K562 (cell line): Measurements from ENCODE around the gene IL20. TPM values are rescaled to one million over a fixed set of nuclear protein-coding genes. Genes with fewer than 3 reads are reported as not detected.

Source experiments
- CBFA2T2 ChIP-seq: fragments of 450-650 bp; conservative IDR thresholded peaks from 2 replicates; pipeline ENCODE4 v1.6.1; 2017; ENCODE audit warnings: mild to moderate bottlenecking
- E2F3 ChIP-seq: fragments of 250-450 bp; sonication (Bioruptor Pico); IDR thresholded peaks from 2 replicates; pipeline ENCODE4 v1.4.0; 2020; ENCODE audit warnings: mild to moderate bottlenecking
- KDM1A ChIP-seq, 2 experiments: fragments of 450-650 bp; IDR thresholded peaks; 2 replicates each; pipeline ENCODE4 v1.6.1; 2016; ENCODE audit warnings: mild to moderate bottlenecking in 2 of 2
- MECOM ChIP-seq: fragments of 250-450 bp; sonication (Bioruptor Pico); IDR thresholded peaks from 2 replicates; pipeline ENCODE4 v1.8.0; 2022; ENCODE audit warnings: inconsistent platforms
- SRF ChIP-seq, 2 experiments: fragments of 250-450, 450-650 bp in 1 of 2; sonication (Bioruptor Pico) in 1 of 2; sonication (generic) in 1 of 2; formaldehyde crosslinking; IDR thresholded peaks; 2 replicates each; pipeline versions ENCODE4 v1.5.0 to v1.5.1; 2020 to 2022; ENCODE audit warnings: mild to moderate bottlenecking in 1 of 2, missing genetic modification reagents in 1 of 2
- ZC3H4 ChIP-seq: sonication (generic); formaldehyde crosslinking; IDR thresholded peaks from 2 replicates; pipeline ENCODE4 v1.9.0; 2021; ENCODE audit warnings: missing genetic modification reagents, borderline replicate concordance
- ZNF79 ChIP-seq: fragments of 250-450 bp; sonication (Bioruptor Pico); IDR thresholded peaks from 2 replicates; pipeline ENCODE4 v1.4.0; 2020; ENCODE audit warnings: low read depth, mild to moderate bottlenecking, moderate library complexity
- polyA plus RNA-seq, 8 experiments: library from polyadenylated mRNA; depleted of rRNA in 4 of 8; stranded (reverse) in 5 of 8; unstranded in 3 of 8; fragments of >200 nt; fragmentation: Nextera tagmentation in 2 of 8; fragmentation: Illumina TruSeq in 1 of 8; extraction: Ambion mirVana in 2 of 8; extraction: Trizol in 1 of 8; gene quantifications; 2 replicates each; pipeline versions ENCODE4 v1.2.1 to v1.2.3, GENCODE V29; 2011 to 2014; ENCODE audit warnings: inconsistent platforms in 1 of 8, missing spikeins in 1 of 8
- total RNA-seq, 7 experiments: library from RNA; depleted of rRNA in 6 of 7; stranded (reverse); fragments of >200 nt in 6 of 7; fragmentation: Illumina TruSeq in 2 of 7; extraction: Trizol in 2 of 7; gene quantifications; 2 replicates each; pipeline versions ENCODE4 v1.2.1 to v1.2.3, GENCODE V29; 2011 to 2021; ENCODE audit warnings: low replicate concordance in 1 of 7
- TF ChIP-seq, protein P1 (sequence below): sonication (generic); formaldehyde crosslinking; IDR thresholded peaks from 2 replicates; pipeline ENCODE4 v1.8.1; 2023; ENCODE audit warnings: mild to moderate bottlenecking, missing genetic modification reagents
- TF ChIP-seq, protein P2 (sequence below): sonication (generic); formaldehyde crosslinking; IDR thresholded peaks from 2 replicates; pipeline ENCODE4 v1.8.1; 2022; ENCODE audit warnings: missing genetic modification reagents

Gene IL20
- total and polyA plus RNA-seq, 9 of the 15 experiments (the other 6 are each of a cell fraction or from before 2014, with no cell fraction given): not detected

DNA sequence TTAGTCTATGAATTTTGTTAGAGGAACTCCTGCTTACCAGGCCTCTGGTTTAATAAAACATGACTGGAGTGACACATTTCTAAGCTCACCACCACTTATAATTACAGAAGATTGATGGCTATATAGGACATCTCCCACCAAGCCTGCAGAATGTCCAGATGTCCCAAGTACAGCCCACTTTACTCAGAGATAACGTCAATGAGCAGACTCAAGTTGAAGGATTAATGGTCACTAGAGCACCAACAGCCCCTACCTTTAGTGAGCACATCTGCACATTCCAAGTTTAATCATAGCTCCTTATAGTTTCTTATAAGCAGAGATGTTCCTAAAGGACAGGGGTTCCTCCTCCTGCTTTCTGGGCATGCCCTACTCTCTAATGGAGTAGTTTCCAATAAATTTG, 37.4 kb upstream of the IL20 start (continued):
- TF ChIP-seq, protein P1, sequence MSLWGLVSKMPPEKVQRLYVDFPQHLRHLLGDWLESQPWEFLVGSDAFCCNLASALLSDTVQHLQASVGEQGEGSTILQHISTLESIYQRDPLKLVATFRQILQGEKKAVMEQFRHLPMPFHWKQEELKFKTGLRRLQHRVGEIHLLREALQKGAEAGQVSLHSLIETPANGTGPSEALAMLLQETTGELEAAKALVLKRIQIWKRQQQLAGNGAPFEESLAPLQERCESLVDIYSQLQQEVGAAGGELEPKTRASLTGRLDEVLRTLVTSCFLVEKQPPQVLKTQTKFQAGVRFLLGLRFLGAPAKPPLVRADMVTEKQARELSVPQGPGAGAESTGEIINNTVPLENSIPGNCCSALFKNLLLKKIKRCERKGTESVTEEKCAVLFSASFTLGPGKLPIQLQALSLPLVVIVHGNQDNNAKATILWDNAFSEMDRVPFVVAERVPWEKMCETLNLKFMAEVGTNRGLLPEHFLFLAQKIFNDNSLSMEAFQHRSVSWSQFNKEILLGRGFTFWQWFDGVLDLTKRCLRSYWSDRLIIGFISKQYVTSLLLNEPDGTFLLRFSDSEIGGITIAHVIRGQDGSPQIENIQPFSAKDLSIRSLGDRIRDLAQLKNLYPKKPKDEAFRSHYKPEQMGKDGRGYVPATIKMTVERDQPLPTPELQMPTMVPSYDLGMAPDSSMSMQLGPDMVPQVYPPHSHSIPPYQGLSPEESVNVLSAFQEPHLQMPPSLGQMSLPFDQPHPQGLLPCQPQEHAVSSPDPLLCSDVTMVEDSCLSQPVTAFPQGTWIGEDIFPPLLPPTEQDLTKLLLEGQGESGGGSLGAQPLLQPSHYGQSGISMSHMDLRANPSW (CRISPR knock-in tag): no peak
- TF ChIP-seq, protein P2, sequence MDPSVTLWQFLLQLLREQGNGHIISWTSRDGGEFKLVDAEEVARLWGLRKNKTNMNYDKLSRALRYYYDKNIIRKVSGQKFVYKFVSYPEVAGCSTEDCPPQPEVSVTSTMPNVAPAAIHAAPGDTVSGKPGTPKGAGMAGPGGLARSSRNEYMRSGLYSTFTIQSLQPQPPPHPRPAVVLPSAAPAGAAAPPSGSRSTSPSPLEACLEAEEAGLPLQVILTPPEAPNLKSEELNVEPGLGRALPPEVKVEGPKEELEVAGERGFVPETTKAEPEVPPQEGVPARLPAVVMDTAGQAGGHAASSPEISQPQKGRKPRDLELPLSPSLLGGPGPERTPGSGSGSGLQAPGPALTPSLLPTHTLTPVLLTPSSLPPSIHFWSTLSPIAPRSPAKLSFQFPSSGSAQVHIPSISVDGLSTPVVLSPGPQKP (CRISPR knock-in tag): no peak
- TF ChIP-seq ZNF79 (CRISPR knock-in tag) (no peak), ZC3H4 (no peak), E2F3 (CRISPR knock-in tag) (no peak), SRF (CRISPR knock-in tag; IDR thresholded peaks at IDR 0.05) (no peak), KDM1A (IDR thresholded peaks at IDR 0.05) (no peak), CBFA2T2 (0 out of 2 replicates have a peak, but pooled peaks have one; percentile 6), MECOM (CRISPR knock-in tag) (no peak)
